Upper lobe of right lung (tissue), 1 donor: ENCODE measurements around the gene TYMP. TPM values are rescaled to one million over a fixed set of nuclear protein-coding genes. Genes with fewer than 3 reads are reported as not detected.

Source experiments
- ATAC-seq: fragments of 200-7000 bp; cut with Tn5 transposase; one replicate; pipeline ENCODE4 v1.9.1; 2020; ENCODE audit warnings: mild to moderate bottlenecking, moderate library complexity
- DNase-seq: peaks from one replicate; pipeline ENCODE4 v3.0.0-alpha.2; 2020
- H3K27ac ChIP-seq: fragments of 200-600 bp; one replicate; pipeline ENCODE4 v1.8.0; 2022
- H3K27me3 ChIP-seq: fragments of 200-600 bp; one replicate; pipeline ENCODE4 v1.8.0; 2022; ENCODE audit warnings: mild to moderate bottlenecking
- H3K36me3 ChIP-seq: fragments of 200-600 bp; one replicate; pipeline ENCODE4 v1.8.0; 2022
- H3K4me1 ChIP-seq: fragments of 200-600 bp; one replicate; pipeline ENCODE4 v1.8.0; 2022
- H3K4me3 ChIP-seq: fragments of 200-600 bp; one replicate; pipeline ENCODE4 v1.8.0; 2022; ENCODE audit warnings: mild to moderate bottlenecking
- H3K9me3 ChIP-seq: fragments of 200-600 bp; one replicate; pipeline ENCODE4 v1.8.0; 2022
- intact Hi-C: fragments of 100-400 bp; cut with DNase I; formaldehyde crosslinking; loops from one replicate; pipeline ENCODE4 v1.11.0; 2022
- total RNA-seq: library from RNA; stranded (reverse); fragmentation: NEBNext Ultra II Directional; extraction: Animal tissue kit (Norgen Biotek cat#: 25700); gene quantifications from one replicate; pipeline ENCODE4 v1.2.1, GENCODE V29; 2021
- TF ChIP-seq, protein P1 (sequence below): fragments of 200-600 bp; IDR thresholded peaks from one replicate; pipeline ENCODE4 v1.8.0; 2022; ENCODE audit warnings: antibody characterized with exemption
- donor health status: DM: no; HTN: yes; CAD: no; lungs with severe emphysema.

Gene TYMP
- total RNA-seq, 1 donor from 2014 or later, result 122 TPM

DNA sequence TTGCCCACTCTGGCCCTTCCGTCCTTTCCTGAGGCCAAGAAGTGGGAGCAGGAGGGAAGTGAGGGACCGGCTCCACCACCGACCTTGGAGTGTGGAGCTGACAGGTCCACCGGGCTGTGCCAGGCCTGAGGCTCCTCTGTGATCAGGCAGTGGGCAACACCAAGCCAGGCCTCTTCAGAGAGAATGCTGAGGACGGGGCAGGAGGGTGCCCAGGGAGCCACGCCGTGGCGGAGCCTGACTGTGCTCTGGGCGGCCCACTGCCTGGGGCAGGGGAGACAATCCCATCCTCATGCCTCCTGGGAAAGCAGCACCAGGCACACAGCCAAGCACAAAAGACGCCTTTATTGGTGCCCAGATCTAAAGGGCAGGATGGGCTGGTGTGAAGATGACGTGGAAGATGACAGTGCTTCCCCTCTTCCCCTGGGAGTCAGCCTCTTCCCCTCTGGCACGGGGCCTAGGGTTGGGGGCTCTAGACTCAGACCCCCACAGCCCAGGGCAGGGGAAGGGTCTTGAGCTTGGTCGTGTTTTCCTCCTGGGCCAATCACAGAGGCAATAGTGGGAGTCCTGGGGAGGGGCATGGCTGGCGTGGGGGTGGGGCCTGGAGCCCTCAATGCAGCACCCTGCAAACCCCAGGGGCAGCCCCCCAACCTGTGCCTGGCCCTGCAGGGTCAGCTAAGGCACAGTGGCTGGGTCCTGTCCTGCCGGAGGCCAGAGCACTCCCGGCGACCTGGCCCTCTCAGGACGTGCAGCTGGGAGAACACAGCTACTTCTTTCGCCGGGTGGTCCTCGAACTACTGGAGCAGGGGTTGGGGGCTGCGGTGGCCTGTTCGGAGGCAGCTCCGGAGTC is 27.0 kb downstream of the TYMP start:
- no peak overlapping the region for H3K4me3 ChIP-seq
- H3K4me1 ChIP-seq, result peaks cover 13% of the 10 kb centered on the region
- ATAC-seq, result no peak
- H3K27me3 ChIP-seq, result no peaks in the 10 kb centered on the region
- TF ChIP-seq, protein P1, sequence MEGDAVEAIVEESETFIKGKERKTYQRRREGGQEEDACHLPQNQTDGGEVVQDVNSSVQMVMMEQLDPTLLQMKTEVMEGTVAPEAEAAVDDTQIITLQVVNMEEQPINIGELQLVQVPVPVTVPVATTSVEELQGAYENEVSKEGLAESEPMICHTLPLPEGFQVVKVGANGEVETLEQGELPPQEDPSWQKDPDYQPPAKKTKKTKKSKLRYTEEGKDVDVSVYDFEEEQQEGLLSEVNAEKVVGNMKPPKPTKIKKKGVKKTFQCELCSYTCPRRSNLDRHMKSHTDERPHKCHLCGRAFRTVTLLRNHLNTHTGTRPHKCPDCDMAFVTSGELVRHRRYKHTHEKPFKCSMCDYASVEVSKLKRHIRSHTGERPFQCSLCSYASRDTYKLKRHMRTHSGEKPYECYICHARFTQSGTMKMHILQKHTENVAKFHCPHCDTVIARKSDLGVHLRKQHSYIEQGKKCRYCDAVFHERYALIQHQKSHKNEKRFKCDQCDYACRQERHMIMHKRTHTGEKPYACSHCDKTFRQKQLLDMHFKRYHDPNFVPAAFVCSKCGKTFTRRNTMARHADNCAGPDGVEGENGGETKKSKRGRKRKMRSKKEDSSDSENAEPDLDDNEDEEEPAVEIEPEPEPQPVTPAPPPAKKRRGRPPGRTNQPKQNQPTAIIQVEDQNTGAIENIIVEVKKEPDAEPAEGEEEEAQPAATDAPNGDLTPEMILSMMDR, result no peak
- DNase-seq, result no peak
- H3K9me3 ChIP-seq, result no peaks in the 10 kb centered on the region
- intact Hi-C loops, result loop anchor here (10.0 kb wide), 1 partner anchor 238 kb away; the partner anchor contains the start of gene MAPK12
- H3K27ac ChIP-seq, result no peak overlapping the region
- H3K36me3 ChIP-seq, result peaks cover 29% of the 10 kb centered on the region

DNA sequence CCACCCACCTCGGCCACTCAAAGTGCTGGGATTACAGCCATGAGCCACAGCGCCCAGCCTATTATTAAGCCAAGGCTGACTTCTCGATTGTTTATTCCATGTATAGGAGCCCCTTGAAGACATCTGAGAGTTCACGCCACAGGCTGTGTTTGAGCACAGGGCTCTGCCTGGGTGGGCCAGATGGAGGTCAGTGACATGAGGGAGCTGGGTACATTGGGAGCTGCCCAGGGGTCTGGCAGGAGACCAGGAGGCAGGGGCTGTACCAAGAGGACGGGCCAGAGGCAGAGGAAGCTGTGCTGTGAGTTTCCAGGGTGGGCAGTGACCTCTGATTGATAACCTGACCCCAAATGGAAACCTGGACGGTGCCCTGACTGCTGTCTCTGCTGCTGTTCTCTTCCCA is 27.7 kb downstream of the TYMP start:
- Histone ChIP-seq H3K4me3 (no peak overlapping the region), H3K9me3 (no peaks in the 10 kb centered on the region), H3K27ac (no peak overlapping the region), H3K36me3 (peaks cover 29% of the 10 kb centered on the region), H3K4me1 (peaks cover 13% of the 10 kb centered on the region), H3K27me3 (no peaks in the 10 kb centered on the region)
- TF ChIP-seq, protein P1, result no peak
- intact Hi-C loops, result loop anchor here (10.0 kb wide), 1 partner anchor 237 kb away; the partner anchor contains the start of gene MAPK12
- no peak for DNase-seq
- ATAC-seq, result no peak

DNA sequence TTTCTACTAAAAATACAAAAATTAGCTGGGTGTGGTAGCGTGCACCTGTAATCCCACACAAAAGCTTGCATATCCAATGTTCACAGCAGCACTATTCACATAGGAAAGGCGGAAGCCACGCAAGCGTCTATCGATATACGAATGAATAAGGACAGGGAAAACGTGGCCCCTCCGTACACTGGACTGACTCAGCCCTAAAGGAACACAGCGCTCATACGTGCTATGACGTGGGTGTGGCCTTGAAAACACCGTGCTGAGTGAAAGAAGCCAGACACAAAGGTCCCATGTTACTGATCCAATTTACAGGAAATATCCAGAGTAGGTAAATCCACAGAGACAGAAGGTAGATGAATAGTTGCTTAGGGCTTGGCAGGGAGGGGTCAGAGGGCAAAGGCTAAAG is 29.4 kb downstream of the TYMP start:
- Histone ChIP-seq H3K27ac (no peak overlapping the region), H3K9me3 (no peaks in the 10 kb centered on the region), H3K4me3 (no peak overlapping the region), H3K4me1 (peaks cover 5% of the 10 kb centered on the region), H3K27me3 (no peaks in the 10 kb centered on the region), H3K36me3 (peaks cover 25% of the 10 kb centered on the region)
- intact Hi-C loops, result loop anchor here (10.0 kb wide), 1 partner anchor 236 kb away; the partner anchor contains the start of gene MAPK12
- ATAC-seq (no peak), DNase-seq (no peak)
- TF ChIP-seq, protein P1, result no peak

DNA sequence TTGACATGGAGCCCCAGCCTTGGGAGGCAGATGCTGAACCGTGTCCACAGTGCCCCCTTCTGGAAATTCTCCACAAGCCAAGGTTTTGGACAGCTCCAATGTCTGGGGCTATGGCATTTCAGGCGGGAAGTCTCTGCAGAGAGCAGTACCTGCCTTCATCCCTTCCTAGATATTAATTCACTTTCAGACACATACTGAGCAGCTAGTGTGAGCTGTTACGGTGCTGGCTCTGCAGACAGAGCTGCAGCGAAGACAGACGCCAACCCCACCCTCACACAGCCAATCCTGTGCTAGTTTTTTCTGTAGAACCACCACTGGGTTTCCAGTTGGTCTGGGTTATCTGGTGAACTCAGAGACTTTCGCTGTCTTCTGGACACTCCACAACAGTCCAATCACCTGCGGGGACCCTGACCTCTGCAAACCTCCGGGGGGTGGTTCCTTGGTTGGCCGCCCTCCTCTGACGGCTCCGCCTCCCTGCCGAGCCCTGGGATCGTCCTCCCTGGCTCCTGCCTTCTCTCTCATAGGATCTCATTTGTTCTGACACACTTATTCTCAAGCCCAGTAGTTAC is 31.4 kb downstream of the TYMP start:
- intact Hi-C loops, result no loop called here
- Histone ChIP-seq H3K27me3 (no peaks in the 10 kb centered on the region), H3K9me3 (no peaks in the 10 kb centered on the region), H3K36me3 (peaks cover 12% of the 10 kb centered on the region), H3K4me3 (no peak overlapping the region), H3K27ac (no peak overlapping the region), H3K4me1 (peaks cover 5% of the 10 kb centered on the region)
- no peak for DNase-seq
- peak; percentile 94 for ATAC-seq
- TF ChIP-seq, protein P1, result peak; percentile 69

DNA sequence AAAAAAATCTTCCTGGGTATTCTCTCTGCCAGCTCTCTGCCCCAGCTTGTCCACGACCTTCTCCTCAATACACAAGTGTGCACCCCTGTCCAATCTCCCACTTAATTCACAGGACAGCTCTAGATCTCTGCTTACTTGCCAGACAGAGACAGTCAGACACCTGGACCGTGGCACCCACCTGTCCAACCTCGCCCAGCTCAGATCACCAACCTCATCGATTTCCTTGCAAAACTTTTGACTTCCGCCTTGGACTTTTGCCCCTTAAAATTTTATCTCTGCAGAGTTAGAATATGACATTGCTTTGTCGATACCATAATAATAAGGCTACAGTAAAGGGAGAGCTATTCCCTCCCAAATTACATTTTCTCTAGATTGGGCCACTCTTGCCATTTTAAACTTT is 32.7 kb downstream of the TYMP start:
- intact Hi-C loops, result no loop called here

More for the DNA sequence above, 32.7 kb downstream of the TYMP start:
- Histone ChIP-seq H3K27me3 (no peaks in the 10 kb centered on the region), H3K9me3 (no peaks in the 10 kb centered on the region), H3K4me1 (peaks cover 5% of the 10 kb centered on the region), H3K27ac (no peak overlapping the region), H3K4me3 (no peak overlapping the region), H3K36me3 (no peaks in the 10 kb centered on the region)
- TF ChIP-seq, protein P1, result no peak
- no peak for DNase-seq
- ATAC-seq, result no peak
